GM12878 (cell line): ENCODE data around the gene NLGN1. TPM values are rescaled to one million over a fixed set of nuclear protein-coding genes. Genes with fewer than 3 reads are reported as not detected.

Experiments used
- ATAC-seq: fragments of 200-7000 bp; cut with Tn5 transposase; 3 replicates; pipeline ENCODE4 v1.9.1; 2020; ENCODE audit warnings: mild to moderate bottlenecking, moderate library complexity
- BruUV-seq: library from RNA; stranded (reverse); fragments of 400-500 nt; replicated peaks from 2 replicates; lab custom pipeline; 2021; lab: Mats Ljungman, UMichigan
- CTCF ChIA-PET: fragments of 300-600 bp; sonication (Branson Sonifier 250); formaldehyde crosslinking; extraction: SDS; loops from one replicate; lab custom pipeline; 2021; ENCODE audit warnings: inconsistent platforms; lab: Yijun Ruan, JAX
- POLR2A ChIA-PET: fragments of 350-600 bp; formaldehyde crosslinking; extraction: SDS; loops from one replicate; lab custom pipeline; 2021; ENCODE audit warnings: inconsistent platforms; lab: Charles Lee
- RAD21 ChIA-PET: fragments of 300-600 bp; sonication (Branson Sonifier 250); formaldehyde crosslinking; loops from one replicate; lab custom pipeline; 2023; ENCODE audit warnings: antibody characterized with exemption; ENCODE audit not compliant: unreplicated experiment; lab: Charles Lee
- SMC1A ChIA-PET: fragments of 300-600 bp; sonication (Branson Sonifier 250); formaldehyde crosslinking; loops from one replicate; lab custom pipeline; 2023; ENCODE audit not compliant: unreplicated experiment, uncharacterized antibody; lab: Charles Lee
- DNase-seq: peaks from one replicate; pipeline ENCODE4 v3.0.0-alpha.2; 2011; ENCODE audit warnings: low read depth, low spot score
- FAIRE-seq: peaks from 3 replicates; lab custom pipeline; 2011; peaks lifted over from hg19 to GRCh38; lab: Jason Lieb, UNC
- H2AFZ ChIP-seq: 2 replicates; pipeline ENCODE4 v1.6.0; 2011; ENCODE audit warnings: low read depth, low read length, control low read depth; ENCODE audit not compliant: control insufficient read depth
- H3K27ac ChIP-seq: 2 replicates; pipeline ENCODE4 v1.5.1; 2011; ENCODE audit warnings: control low read depth; ENCODE audit not compliant: control insufficient read depth, insufficient read depth
- H3K27me3 ChIP-seq, 2 experiments: replicated peaks in 1 of 2; 2 replicates each; pipeline versions ENCODE4 v1.6.0 to v1.6.1; 2011; ENCODE audit warnings: low read length in 1 of 2; ENCODE audit not compliant: control insufficient read depth in 2 of 2, insufficient read depth in 2 of 2
- H3K36me3 ChIP-seq, 2 experiments: 2 replicates each; pipeline ENCODE4 v1.5.1; 2011; ENCODE audit warnings: low read length in 1 of 2; ENCODE audit not compliant: control insufficient read depth in 2 of 2, insufficient read depth in 2 of 2
- H3K4me1 ChIP-seq: 2 replicates; pipeline ENCODE4 v1.6.1; 2011; ENCODE audit warnings: mild to moderate bottlenecking, low read length, moderate library complexity, mixed read lengths; ENCODE audit not compliant: control insufficient read depth, insufficient read depth
- H3K4me2 ChIP-seq: 2 replicates; pipeline ENCODE4 v1.6.0; 2011; ENCODE audit warnings: control low read depth; ENCODE audit not compliant: control insufficient read depth, insufficient read depth
- H3K4me3 ChIP-seq: fragments of 200-600 bp; sonication (generic); 2 replicates; pipeline ENCODE4 v1.5.1; 2016
- H3K79me2 ChIP-seq: 2 replicates; pipeline ENCODE4 v1.6.0; 2011; ENCODE audit warnings: low read length; ENCODE audit not compliant: control insufficient read depth, insufficient read depth
- H3K9ac ChIP-seq: 2 replicates; pipeline ENCODE4 v1.8.0; 2011; ENCODE audit warnings: low read length, control low read depth, mixed read lengths; ENCODE audit not compliant: control insufficient read depth, insufficient read depth
- H3K9me3 ChIP-seq: replicated peaks from 3 replicates; pipeline ENCODE4 v1.5.1; 2011; ENCODE audit warnings: mild to moderate bottlenecking, low read length; ENCODE audit not compliant: control insufficient read depth, insufficient read depth
- H4K20me1 ChIP-seq: 2 replicates; pipeline ENCODE4 v1.6.0; 2011; ENCODE audit not compliant: control insufficient read depth, insufficient read depth
- CHD1 ChIP-seq: IDR thresholded peaks from 2 replicates; pipeline ENCODE4 v1.6.1; 2012; ENCODE audit warnings: low read depth, low read length, improper control_type of control experiment
- EED ChIP-seq: sonication (generic); IDR thresholded peaks from 2 replicates; pipeline ENCODE4 v1.6.1; 2016; ENCODE audit warnings: antibody characterized with exemption, low read depth
- HCFC1 ChIP-seq: fragments of 150-350 bp; IDR thresholded peaks from 2 replicates; pipeline ENCODE4 v1.6.1; 2014; ENCODE audit warnings: low read length
- PAX8 ChIP-seq: fragments of 450-650 bp; IDR thresholded peaks from 2 replicates; pipeline ENCODE4 v1.6.1; 2017; ENCODE audit warnings: mild to moderate bottlenecking, moderate library complexity
- PKNOX1 ChIP-seq: fragments of 450-650 bp; IDR thresholded peaks from 2 replicates; pipeline ENCODE4 v1.6.1; 2016; ENCODE audit warnings: mild to moderate bottlenecking
- POLR2AphosphoS2 ChIP-seq: IDR thresholded peaks from 2 replicates; pipeline ENCODE4 v1.6.1; 2011; ENCODE audit warnings: low read depth, mild to moderate bottlenecking, low read length, improper control_type of control experiment, moderate library complexity
- PRDM15 ChIP-seq: fragments of 450-650 bp; formaldehyde crosslinking; IDR thresholded peaks from 2 replicates; pipeline ENCODE4 v1.4.0; 2020; ENCODE audit warnings: mild to moderate bottlenecking, moderate library complexity
- RCOR1 ChIP-seq: conservative IDR thresholded peaks from 2 replicates; pipeline ENCODE4 v1.6.1; 2012; ENCODE audit warnings: low read depth, low read length, improper control_type of control experiment
- SMC3 ChIP-seq: IDR thresholded peaks from 2 replicates; pipeline ENCODE4 v1.6.1; 2011; ENCODE audit warnings: low read length, improper control_type of control experiment, borderline replicate concordance
- STAT1 ChIP-seq: fragments of 450-650 bp; conservative IDR thresholded peaks from 2 replicates; pipeline ENCODE4 v1.6.1; 2014; ENCODE audit warnings: antibody characterized with exemption, mild to moderate bottlenecking
- STAT3 ChIP-seq: IDR thresholded peaks from 2 replicates; pipeline ENCODE4 v1.6.1; 2011; ENCODE audit warnings: low read depth, low read length, improper control_type of control experiment
- USF2 ChIP-seq: IDR thresholded peaks from 2 replicates; pipeline ENCODE4 v1.6.1; 2011; ENCODE audit warnings: low read depth, low read length, improper control_type of control experiment, borderline replicate concordance
- ZBED1 ChIP-seq: IDR thresholded peaks from 2 replicates; pipeline ENCODE4 v1.6.1; 2016; ENCODE audit warnings: borderline replicate concordance
- ZBTB11 ChIP-seq: fragments of 450-650 bp; formaldehyde crosslinking; IDR thresholded peaks from 2 replicates; pipeline ENCODE4 v1.5.0; 2022; ENCODE audit warnings: mild to moderate bottlenecking, missing genetic modification characterization
- ZNF207 ChIP-seq: fragments of 450-650 bp; IDR thresholded peaks from 2 replicates; pipeline ENCODE4 v1.6.1; 2014; ENCODE audit warnings: antibody characterized with exemption, mild to moderate bottlenecking, borderline replicate concordance
- ZNF217 ChIP-seq: fragments of 450-650 bp; IDR thresholded peaks from 2 replicates; pipeline ENCODE4 v1.6.1; 2017; ENCODE audit warnings: antibody characterized with exemption, mild to moderate bottlenecking
- WGBS: methylation state at CpG from one replicate; pipeline ENCODE4 v1.1.6; 2016; ENCODE audit warnings: low lambda C conversion rate; ENCODE audit not compliant: insufficient replicate concordance, insufficient coverage; ENCODE audit errors: missing lambda C conversion rate; 5-methylcytosine and 5-hydroxymethylcytosine counted together
- in situ Hi-C: fragments of 300-500 bp; cut with MboI; formaldehyde crosslinking; loops from 9 replicates; pipeline ENCODE4 v1.14.3; 2018; ENCODE audit warnings: mixed read lengths
- intact Hi-C: fragments of 100-400 bp; cut with micrococcal nuclease; formaldehyde crosslinking; loops from one replicate; pipeline ENCODE4 v1.14.2; 2022; ENCODE audit not compliant: unreplicated experiment
- polyA plus RNA-seq, 11 experiments: library from polyadenylated mRNA; depleted of rRNA in 4 of 11; unstranded in 6 of 11; stranded (reverse) in 5 of 11; fragments of >200 nt; fragmentation: Nextera tagmentation in 4 of 11; fragmentation: Illumina TruSeq in 1 of 11; extraction: Ambion mirVana in 4 of 11; extraction: Trizol in 1 of 11; gene quantifications; 1 replicate in 1 of 11; 2 replicates in 10 of 11; pipeline versions ENCODE4 v1.2.1 to v1.2.3, GENCODE V29; 2011 to 2016; ENCODE audit warnings: inconsistent platforms in 2 of 11, missing spikeins in 2 of 11, low read depth in 1 of 11
- total RNA-seq, 4 experiments: library from RNA; depleted of rRNA in 3 of 4; stranded (reverse); fragments of >200 nt in 3 of 4; fragmentation: Illumina TruSeq in 1 of 4; extraction: Trizol in 1 of 4; gene quantifications; 2 replicates each; pipeline versions ENCODE4 v1.2.1 to v1.2.3, GENCODE V29; 2013 to 2021

Gene NLGN1
- total and polyA plus RNA-seq, 10 of the 15 experiments (the other 5 are each of a cell fraction or from before 2014, with no cell fraction given) = not detected

GRCh38 chr3:174242311-174243041 lies 844.9 kb downstream of the NLGN1 start:
- Histone ChIP-seq H3K36me3 (no peaks in the 10 kb centered on the region), H3K27me3 (no peaks in the 10 kb centered on the region), H3K27ac (no peak overlapping the region), H3K79me2 (no peaks in the 10 kb centered on the region), H3K9ac (no peak overlapping the region), H3K4me2 (no peak overlapping the region), H3K9me3 (no peaks in the 10 kb centered on the region; the same call in 2 of the 3 replicates), H3K4me3 (no peak overlapping the region), H3K4me1 (no peaks in the 10 kb centered on the region), H2AFZ (no peak overlapping the region), H4K20me1 (no peaks in the 10 kb centered on the region)
- DNase-seq = no peak
- FAIRE-seq = no peak
- WGBS = 56% methylated on average over 10 of the region's 10 CpGs
- ChIA-PET POLR2A (no interaction called here), CTCF (interaction anchor here (0.7 to 1.7 kb wide), 2 partner anchors 11 to 16 kb away, joined by 3 to 5 read pairs; no protein-coding TSS in a partner anchor), RAD21 (no interaction called here), SMC1A (no interaction called here)
- in situ Hi-C loops (no loop called here), intact Hi-C loops (no loop called here)
- BruUV-seq = no TSS peak
- ATAC-seq = no peak
- TF ChIP-seq ZNF207 (no peak), RCOR1 (no peak), USF2 (no peak), PKNOX1 (no peak), HCFC1 (no peak), STAT3 (no peak), ZBED1 (no peak), ZBTB11 (no peak), SMC3 (no peak), POLR2AphosphoS2 (no peak), EED (no peak), STAT1 (no peak), ZNF217 (no peak), PRDM15 (CRISPR knock-in tag) (no peak), PAX8 (no peak), CHD1 (no peak)
